Hepatocyte (in vitro differentiated cells): ENCODE results near the gene TSTD2. TPM values are rescaled to one million over a fixed set of nuclear protein-coding genes. Genes with fewer than 3 reads are reported as not detected.

Source experiments
- DNase-seq: peaks from one replicate; pipeline ENCODE4 v3.0.0-alpha.2; 2016; ENCODE audit warnings: low spot score
- H2AFZ ChIP-seq: fragments of 200-600 bp; sonication (generic); 2 replicates; pipeline ENCODE4 v1.6.0; 2016; ENCODE audit warnings: antibody characterized with exemption, mild to moderate bottlenecking
- H3K27ac ChIP-seq: fragments of 200-600 bp; sonication (generic); 2 replicates; pipeline ENCODE4 v1.5.1; 2016; ENCODE audit warnings: mild to moderate bottlenecking
- H3K27me3 ChIP-seq: fragments of 200-600 bp; sonication (generic); 2 replicates; pipeline ENCODE4 v1.6.1; 2016
- H3K36me3 ChIP-seq: fragments of 200-600 bp; sonication (generic); replicated peaks from 2 replicates; pipeline ENCODE4 v1.5.1; 2016; ENCODE audit warnings: low read depth; ENCODE audit not compliant: insufficient read depth
- H3K4me1 ChIP-seq: fragments of 200-600 bp; sonication (generic); 2 replicates; pipeline ENCODE4 v1.5.1; 2016; ENCODE audit warnings: mild to moderate bottlenecking, moderate library complexity; ENCODE audit not compliant: insufficient read depth
- H3K4me2 ChIP-seq: fragments of 200-600 bp; sonication (generic); 2 replicates; pipeline ENCODE4 v1.6.0; 2016
- H3K4me3 ChIP-seq: fragments of 200-600 bp; sonication (generic); 2 replicates; pipeline ENCODE4 v1.5.1; 2016; ENCODE audit warnings: mild to moderate bottlenecking
- H3K79me2 ChIP-seq: fragments of 200-600 bp; sonication (generic); 2 replicates; pipeline ENCODE4 v1.6.0; 2017; ENCODE audit warnings: mild to moderate bottlenecking
- H3K9me2 ChIP-seq: fragments of 200-600 bp; sonication (generic); replicated peaks from 2 replicates; pipeline ENCODE4 v1.6.0; 2017; ENCODE audit warnings: mild to moderate bottlenecking; ENCODE audit not compliant: insufficient read depth
- H3K9me3 ChIP-seq: fragments of 200-600 bp; sonication (generic); 2 replicates; pipeline ENCODE4 v1.5.1; 2016; ENCODE audit warnings: low read depth, mild to moderate bottlenecking
- H4K20me1 ChIP-seq: fragments of 200-600 bp; sonication (generic); 2 replicates; pipeline ENCODE4 v1.6.0; 2016; ENCODE audit warnings: mild to moderate bottlenecking; ENCODE audit not compliant: insufficient read depth, poor library complexity, severe bottlenecking
- EZH2 ChIP-seq: fragments of 200-600 bp; sonication (generic); IDR thresholded peaks from 2 replicates; pipeline ENCODE4 v1.6.1; 2016; ENCODE audit warnings: antibody characterized with exemption, mild to moderate bottlenecking, borderline replicate concordance
- EZH2phosphoT487 ChIP-seq: fragments of 200-600 bp; sonication (generic); IDR thresholded peaks from one replicate; pipeline ENCODE4 v1.6.1; 2018; ENCODE audit warnings: antibody characterized with exemption, mild to moderate bottlenecking, low read depth, moderate library complexity; ENCODE audit not compliant: unreplicated experiment, severe bottlenecking
- WGBS: methylation state at CpG from one replicate; pipeline ENCODE4 v1.1.6; 2016; ENCODE audit warnings: low lambda C conversion rate; ENCODE audit errors: missing lambda C conversion rate; 5-methylcytosine and 5-hydroxymethylcytosine counted together
- polyA plus RNA-seq: library from polyadenylated mRNA; unstranded; fragments of >200 nt; fragmentation: Nextera tagmentation; extraction: Ambion mirVana; gene quantifications from 2 replicates; pipeline ENCODE4 v1.2.1, GENCODE V29; 2016
- total RNA-seq: library from RNA; depleted of rRNA; stranded (reverse); fragments of >200 nt; gene quantifications from 2 replicates; pipeline ENCODE4 v1.2.3, GENCODE V29; 2014
- TF ChIP-seq, protein P1 (sequence below): fragments of 200-600 bp; sonication (generic); IDR thresholded peaks from 2 replicates; pipeline ENCODE4 v1.5.1; 2016; ENCODE audit warnings: antibody characterized with exemption, mild to moderate bottlenecking; ENCODE audit not compliant: poor library complexity

TSTD2 gene
- total and polyA plus RNA-seq, 2 experiments from 2014 or later = 4.3 to 19.0 TPM

DNA sequence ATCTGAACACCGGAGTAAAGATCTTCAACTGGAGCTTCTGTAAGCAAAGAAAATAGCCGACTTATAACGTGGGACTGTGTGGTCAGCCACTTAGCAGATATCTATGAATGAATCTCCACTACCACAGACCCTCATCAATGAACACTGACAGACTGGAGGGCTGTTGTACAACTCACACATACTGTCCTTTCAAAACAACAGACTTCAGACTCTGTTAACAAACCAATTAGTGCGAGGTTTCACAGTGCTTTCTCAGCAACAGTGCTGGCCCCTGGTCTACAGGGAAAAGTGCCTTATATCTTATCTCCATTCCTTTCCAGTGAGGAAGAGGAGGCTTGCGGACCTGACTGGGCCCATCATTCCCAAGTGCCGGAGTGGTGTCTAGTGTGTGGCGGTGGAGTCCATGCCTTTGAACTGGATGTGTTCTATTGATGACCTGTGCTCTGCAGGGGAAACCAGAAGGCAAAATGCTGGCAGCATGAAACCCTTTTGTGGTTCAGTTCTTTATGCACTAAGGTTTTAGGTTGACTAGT, 33.8 kb downstream of the TSTD2 start:
- Histone ChIP-seq H3K79me2 (no peaks in the 10 kb centered on the region), H3K4me2 (no peak overlapping the region), H3K4me3 (no peak overlapping the region), H3K27me3 (no peaks in the 10 kb centered on the region), H2AFZ (no peak overlapping the region), H3K36me3 (no peaks in the 10 kb centered on the region), H4K20me1 (no peaks in the 10 kb centered on the region), H3K9me2 (no peaks in the 10 kb centered on the region), H3K27ac (no peak overlapping the region), H3K9me3 (no peaks in the 10 kb centered on the region), H3K4me1 (no peaks in the 10 kb centered on the region)
- 56% methylated on average over 7 of the region's 7 CpGs for WGBS
- no peak for TF ChIP-seq EZH2phosphoT487
- TF ChIP-seq EZH2 = no peak
- TF ChIP-seq, protein P1, sequence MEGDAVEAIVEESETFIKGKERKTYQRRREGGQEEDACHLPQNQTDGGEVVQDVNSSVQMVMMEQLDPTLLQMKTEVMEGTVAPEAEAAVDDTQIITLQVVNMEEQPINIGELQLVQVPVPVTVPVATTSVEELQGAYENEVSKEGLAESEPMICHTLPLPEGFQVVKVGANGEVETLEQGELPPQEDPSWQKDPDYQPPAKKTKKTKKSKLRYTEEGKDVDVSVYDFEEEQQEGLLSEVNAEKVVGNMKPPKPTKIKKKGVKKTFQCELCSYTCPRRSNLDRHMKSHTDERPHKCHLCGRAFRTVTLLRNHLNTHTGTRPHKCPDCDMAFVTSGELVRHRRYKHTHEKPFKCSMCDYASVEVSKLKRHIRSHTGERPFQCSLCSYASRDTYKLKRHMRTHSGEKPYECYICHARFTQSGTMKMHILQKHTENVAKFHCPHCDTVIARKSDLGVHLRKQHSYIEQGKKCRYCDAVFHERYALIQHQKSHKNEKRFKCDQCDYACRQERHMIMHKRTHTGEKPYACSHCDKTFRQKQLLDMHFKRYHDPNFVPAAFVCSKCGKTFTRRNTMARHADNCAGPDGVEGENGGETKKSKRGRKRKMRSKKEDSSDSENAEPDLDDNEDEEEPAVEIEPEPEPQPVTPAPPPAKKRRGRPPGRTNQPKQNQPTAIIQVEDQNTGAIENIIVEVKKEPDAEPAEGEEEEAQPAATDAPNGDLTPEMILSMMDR = no peak
- no peak for DNase-seq

DNA sequence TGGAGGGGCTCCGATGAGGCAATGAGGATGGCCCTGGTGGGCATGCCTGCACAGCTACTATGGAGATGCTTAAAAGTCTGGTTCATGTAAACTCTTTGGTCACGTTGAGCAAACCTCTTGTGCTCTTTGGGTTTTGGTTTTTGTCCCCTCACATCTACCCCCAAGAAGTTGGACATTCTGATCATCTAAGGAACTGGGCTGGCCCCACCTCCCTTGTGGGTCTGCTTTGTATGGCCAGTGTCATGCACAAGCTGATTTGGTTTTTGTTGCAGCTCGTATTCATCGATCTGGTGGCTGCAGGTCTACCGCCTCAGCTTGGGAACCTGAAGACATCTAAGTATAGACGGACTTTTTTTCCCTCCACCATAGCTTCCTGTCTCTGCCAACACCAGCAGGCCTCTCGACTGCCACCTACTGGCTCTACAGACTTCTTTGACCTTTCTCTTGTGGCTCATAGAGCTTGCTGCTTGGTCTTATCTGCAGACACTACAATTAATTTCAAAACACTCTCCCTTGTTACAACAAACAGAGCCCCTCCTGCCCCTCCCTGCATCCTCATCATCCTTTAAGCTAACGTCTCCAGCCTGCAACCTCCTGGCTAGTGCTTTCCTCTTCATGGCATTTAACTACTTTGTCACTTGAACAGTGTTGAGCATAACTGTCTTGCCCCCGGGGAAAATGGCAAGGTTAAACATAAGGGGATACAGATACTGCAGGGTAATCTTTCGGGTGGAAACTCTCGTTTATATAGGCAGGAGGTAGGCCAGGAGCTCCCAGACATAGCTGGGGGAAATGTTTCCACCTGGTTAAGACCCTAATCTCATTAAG, 34.5 kb downstream of the TSTD2 start:
- 36% methylated on average over 11 of the region's 11 CpGs for WGBS

DNA sequence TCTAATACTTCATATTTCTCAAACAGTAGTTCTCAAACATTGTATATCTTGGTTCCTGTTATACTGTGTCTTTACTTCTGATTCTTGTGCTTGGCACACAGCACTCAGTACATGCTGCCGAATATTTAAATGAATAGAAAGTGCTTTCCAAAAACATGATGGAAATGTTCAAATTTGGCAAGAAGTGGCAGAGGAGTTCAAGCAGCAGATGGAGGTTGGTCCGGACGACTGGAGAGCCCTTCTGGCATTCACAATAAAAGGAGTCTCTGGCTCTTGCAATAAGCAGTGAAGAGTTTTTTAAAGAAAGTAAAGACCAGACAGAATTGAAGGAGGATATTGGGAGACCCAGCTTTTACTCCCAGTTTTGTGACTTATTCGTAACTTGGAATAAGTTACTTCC, 36.3 kb downstream of the TSTD2 start:
- no peaks in the 10 kb centered on the region for H3K4me1 ChIP-seq
- no peak overlapping the region for H3K27ac ChIP-seq
- no peaks in the 10 kb centered on the region for H3K79me2 ChIP-seq
- no peak for DNase-seq
- no peaks in the 10 kb centered on the region for H3K36me3 ChIP-seq
- no peak overlapping the region for H3K4me3 ChIP-seq
- H3K9me2 ChIP-seq = no peaks in the 10 kb centered on the region
- no peaks in the 10 kb centered on the region for H3K9me3 ChIP-seq
- H3K27me3 ChIP-seq = no peaks in the 10 kb centered on the region
- TF ChIP-seq, protein P1 = no peak
- TF ChIP-seq EZH2 (no peak), EZH2phosphoT487 (no peak)
- H4K20me1 ChIP-seq = no peaks in the 10 kb centered on the region
- H3K4me2 ChIP-seq = no peak overlapping the region
- WGBS = 92% methylated on average over 4 of the region's 4 CpGs
- H2AFZ ChIP-seq = no peak overlapping the region

More for the DNA sequence above, 34.5 kb downstream of the TSTD2 start:
- H3K9me2 ChIP-seq = no peaks in the 10 kb centered on the region
- peak overlapping the region; percentile 47 for H3K4me2 ChIP-seq
- H3K4me1 ChIP-seq = no peaks in the 10 kb centered on the region
- no peak overlapping the region for H2AFZ ChIP-seq
- peak; percentile 90 for DNase-seq
- H3K79me2 ChIP-seq = no peaks in the 10 kb centered on the region
- TF ChIP-seq EZH2 = no peak
- TF ChIP-seq, protein P1 = peak; percentile 79
- H3K9me3 ChIP-seq = no peaks in the 10 kb centered on the region
- no peaks in the 10 kb centered on the region for H3K36me3 ChIP-seq
- no peaks in the 10 kb centered on the region for H3K27me3 ChIP-seq
- H4K20me1 ChIP-seq = no peaks in the 10 kb centered on the region
- no peak overlapping the region for H3K4me3 ChIP-seq
- no peak overlapping the region for H3K27ac ChIP-seq
